Measurements from ENCODE around the gene IRX1.

- TF ChIP-seq CTCF (IDR thresholded peaks at IDR 0.05) (no peak), POLR2A (IDR thresholded peaks at IDR 0.05) (no peak), EP300 (IDR thresholded peaks at IDR 0.05) (no peak)
These were observed 1.7 kb upstream of the IRX1 start for GRCh38 chr5:3593771-3594509.
